Measurements from ENCODE around the gene TXNDC17.

DNA sequence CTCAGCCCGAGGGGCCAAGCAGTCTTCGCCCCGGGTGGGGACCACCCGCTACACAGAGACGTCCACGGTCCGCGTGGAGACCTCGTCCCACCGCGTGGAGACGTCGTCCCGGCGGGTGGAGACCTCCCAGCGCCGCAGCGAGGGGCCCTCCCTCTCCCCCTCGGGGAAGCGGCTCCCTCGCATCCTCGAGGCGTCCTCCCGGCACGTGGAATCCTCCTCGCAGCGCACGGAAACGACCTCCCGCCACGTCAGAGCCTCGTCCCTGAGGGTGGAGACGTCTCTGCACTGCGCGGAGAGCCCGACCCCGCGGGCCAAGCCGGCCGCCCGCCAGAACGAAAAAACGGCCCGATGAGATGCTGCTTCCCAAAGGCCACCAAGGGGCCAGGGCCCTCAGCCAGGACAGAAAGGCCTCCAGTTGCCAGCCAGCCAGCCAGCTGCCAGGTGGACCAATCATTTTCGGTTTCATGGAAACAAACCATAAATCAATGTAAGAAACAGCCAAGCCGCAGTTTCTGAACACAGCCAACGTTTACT lies 11.1 kb downstream of the TXNDC17 start:
- no peak for TF ChIP-seq ZFP30 (CRISPR knock-in tag; IDR thresholded peaks at IDR 0.05)
- TF ChIP-seq TCF4 (CRISPR knock-in tag; IDR thresholded peaks at IDR 0.05; ENCODE audit: borderline replicate concordance): no peak
- TF ChIP-seq, protein P1, sequence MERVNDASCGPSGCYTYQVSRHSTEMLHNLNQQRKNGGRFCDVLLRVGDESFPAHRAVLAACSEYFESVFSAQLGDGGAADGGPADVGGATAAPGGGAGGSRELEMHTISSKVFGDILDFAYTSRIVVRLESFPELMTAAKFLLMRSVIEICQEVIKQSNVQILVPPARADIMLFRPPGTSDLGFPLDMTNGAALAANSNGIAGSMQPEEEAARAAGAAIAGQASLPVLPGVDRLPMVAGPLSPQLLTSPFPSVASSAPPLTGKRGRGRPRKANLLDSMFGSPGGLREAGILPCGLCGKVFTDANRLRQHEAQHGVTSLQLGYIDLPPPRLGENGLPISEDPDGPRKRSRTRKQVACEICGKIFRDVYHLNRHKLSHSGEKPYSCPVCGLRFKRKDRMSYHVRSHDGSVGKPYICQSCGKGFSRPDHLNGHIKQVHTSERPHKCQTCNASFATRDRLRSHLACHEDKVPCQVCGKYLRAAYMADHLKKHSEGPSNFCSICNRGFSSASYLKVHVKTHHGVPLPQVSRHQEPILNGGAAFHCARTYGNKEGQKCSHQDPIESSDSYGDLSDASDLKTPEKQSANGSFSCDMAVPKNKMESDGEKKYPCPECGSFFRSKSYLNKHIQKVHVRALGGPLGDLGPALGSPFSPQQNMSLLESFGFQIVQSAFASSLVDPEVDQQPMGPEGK (CRISPR knock-in tag; IDR thresholded peaks at IDR 0.05; ENCODE audit: borderline replicate concordance): no peak
- no peak for TF ChIP-seq ISL1 (CRISPR knock-in tag; IDR thresholded peaks at IDR 0.05)
- TF ChIP-seq, protein P2, sequence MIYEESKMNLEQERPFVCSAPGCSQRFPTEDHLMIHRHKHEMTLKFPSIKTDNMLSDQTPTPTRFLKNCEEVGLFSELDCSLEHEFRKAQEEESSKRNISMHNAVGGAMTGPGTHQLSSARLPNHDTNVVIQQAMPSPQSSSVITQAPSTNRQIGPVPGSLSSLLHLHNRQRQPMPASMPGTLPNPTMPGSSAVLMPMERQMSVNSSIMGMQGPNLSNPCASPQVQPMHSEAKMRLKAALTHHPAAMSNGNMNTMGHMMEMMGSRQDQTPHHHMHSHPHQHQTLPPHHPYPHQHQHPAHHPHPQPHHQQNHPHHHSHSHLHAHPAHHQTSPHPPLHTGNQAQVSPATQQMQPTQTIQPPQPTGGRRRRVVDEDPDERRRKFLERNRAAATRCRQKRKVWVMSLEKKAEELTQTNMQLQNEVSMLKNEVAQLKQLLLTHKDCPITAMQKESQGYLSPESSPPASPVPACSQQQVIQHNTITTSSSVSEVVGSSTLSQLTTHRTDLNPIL (CRISPR knock-in tag; IDR thresholded peaks at IDR 0.05; ENCODE audit: low read depth): no peak
- TF ChIP-seq RARB (CRISPR knock-in tag; IDR thresholded peaks at IDR 0.05): no peak
- no peak for TF ChIP-seq ZNF8 (CRISPR knock-in tag; IDR thresholded peaks at IDR 0.05)
- no peak for TF ChIP-seq TOX (CRISPR knock-in tag; IDR thresholded peaks at IDR 0.05; ENCODE audit: borderline replicate concordance)
- TF ChIP-seq ZFP3 (CRISPR knock-in tag; IDR thresholded peaks at IDR 0.05): no peak
- no peak for TF ChIP-seq BACH2 (CRISPR knock-in tag; IDR thresholded peaks at IDR 0.05; ENCODE audit: borderline replicate concordance)
- no peak for TF ChIP-seq CSDC2 (CRISPR knock-in tag; IDR thresholded peaks at IDR 0.05)
- TF ChIP-seq OSR1 (CRISPR knock-in tag; IDR thresholded peaks at IDR 0.05): no peak

All from SK-N-SH treated with all-trans-retinoic acid at 6 μM for 48 hours (cell line).